ENCODE results near the gene EPN3.

EPN3 gene

GRCh38 chr17:50573866-50574611, 41.5 kb downstream of the EPN3 start:
- Histone ChIP-seq H3K4me1 (ENCODE audit: insufficient read depth, low read length) (peaks cover 6% of the 10 kb centered on the region; the same call in 1 of the 2 replicates), H3K9ac (ENCODE audit: low read depth, low read length) (no peak overlapping the region), H3K27me3 (ENCODE audit: insufficient read depth, low read length) (no peaks in the 10 kb centered on the region), H3K36me3 (ENCODE audit: insufficient read depth, low read length) (no peaks in the 10 kb centered on the region), H3K4me3 (ENCODE audit: low read length) (no peak overlapping the region), H3K27ac (ENCODE audit: low read depth, low read length) (no peak overlapping the region), H3K9me3 (ENCODE audit: insufficient read depth, low read depth, low read length) (no peaks in the 10 kb centered on the region)
- 90% methylated on average over 12 of the region's 12 CpGs for WGBS

- Histone ChIP-seq H3K9ac (ENCODE audit: low read depth, low read length) (no peak overlapping the region), H3K27ac (ENCODE audit: low read depth, low read length) (no peak overlapping the region), H3K9me3 (ENCODE audit: insufficient read depth, low read depth, low read length) (no peaks in the 10 kb centered on the region), H3K36me3 (ENCODE audit: insufficient read depth, low read length) (no peaks in the 10 kb centered on the region), H3K27me3 (ENCODE audit: insufficient read depth, low read length) (no peaks in the 10 kb centered on the region), H3K4me1 (ENCODE audit: insufficient read depth, low read length) (no peaks in the 10 kb centered on the region), H3K4me3 (ENCODE audit: low read length) (no peak overlapping the region)
- 90% methylated on average over 33 of the region's 33 CpGs for WGBS
Measured at GRCh38 chr17:50575581-50576210, 43.2 kb downstream of the EPN3 start.

- Histone ChIP-seq H3K27ac (ENCODE audit: low read depth, low read length) (no peak overlapping the region), H3K36me3 (ENCODE audit: insufficient read depth, low read length) (no peaks in the 10 kb centered on the region), H3K4me1 (ENCODE audit: insufficient read depth, low read length) (no peaks in the 10 kb centered on the region), H3K4me3 (ENCODE audit: low read length) (no peak overlapping the region), H3K27me3 (ENCODE audit: insufficient read depth, low read length) (no peaks in the 10 kb centered on the region; the same call in 1 of the 2 replicates), H3K9me3 (ENCODE audit: insufficient read depth, low read depth, low read length) (no peaks in the 10 kb centered on the region), H3K9ac (ENCODE audit: low read depth, low read length) (no peak overlapping the region)
- WGBS = 93% methylated on average over 13 of the region's 13 CpGs
Measured at GRCh38 chr17:50576864-50577263, 44.3 kb downstream of the EPN3 start.

GRCh38 chr17:50577451-50577954, 45.0 kb downstream of the EPN3 start:
- Histone ChIP-seq H3K27me3 (ENCODE audit: insufficient read depth, low read length) (no peaks in the 10 kb centered on the region; the same call in 1 of the 2 replicates), H3K4me1 (ENCODE audit: insufficient read depth, low read length) (no peaks in the 10 kb centered on the region), H3K9ac (ENCODE audit: low read depth, low read length) (no peak overlapping the region), H3K27ac (ENCODE audit: low read depth, low read length) (no peak overlapping the region), H3K36me3 (ENCODE audit: insufficient read depth, low read length) (no peaks in the 10 kb centered on the region), H3K4me3 (ENCODE audit: low read length) (no peak overlapping the region), H3K9me3 (ENCODE audit: insufficient read depth, low read depth, low read length) (no peaks in the 10 kb centered on the region)
- 93% methylated on average over 13 of the region's 13 CpGs for WGBS

GRCh38 chr17:50578173-50578572, 45.6 kb downstream of the EPN3 start:
- H3K4me1 ChIP-seq (ENCODE audit: insufficient read depth, low read length) = no peaks in the 10 kb centered on the region
- H3K27me3 ChIP-seq (ENCODE audit: insufficient read depth, low read length) = no peaks in the 10 kb centered on the region; the same call in 1 of the 2 replicates
- 92% methylated on average over 16 of the region's 16 CpGs for WGBS
- H3K27ac ChIP-seq (ENCODE audit: low read depth, low read length) = no peak overlapping the region
- no peak overlapping the region for H3K9ac ChIP-seq (ENCODE audit: low read depth, low read length)
- no peak overlapping the region for H3K4me3 ChIP-seq (ENCODE audit: low read length)
- H3K36me3 ChIP-seq (ENCODE audit: insufficient read depth, low read length) = no peaks in the 10 kb centered on the region
- no peaks in the 10 kb centered on the region for H3K9me3 ChIP-seq (ENCODE audit: insufficient read depth, low read depth, low read length)

- WGBS = 89% methylated on average over 7 of the region's 7 CpGs
- Histone ChIP-seq H3K36me3 (ENCODE audit: insufficient read depth, low read length) (no peaks in the 10 kb centered on the region), H3K27me3 (ENCODE audit: insufficient read depth, low read length) (no peaks in the 10 kb centered on the region; the same call in 1 of the 2 replicates), H3K4me1 (ENCODE audit: insufficient read depth, low read length) (peaks cover 5% of the 10 kb centered on the region; the same call in 1 of the 2 replicates), H3K4me3 (ENCODE audit: low read length) (no peak overlapping the region), H3K9ac (ENCODE audit: low read depth, low read length) (no peak overlapping the region), H3K9me3 (ENCODE audit: insufficient read depth, low read depth, low read length) (no peaks in the 10 kb centered on the region), H3K27ac (ENCODE audit: low read depth, low read length) (no peak overlapping the region)
Measured at GRCh38 chr17:50579399-50579798, 46.9 kb downstream of the EPN3 start.

- Histone ChIP-seq H3K27ac (ENCODE audit: low read depth, low read length) (no peak overlapping the region), H3K4me1 (ENCODE audit: insufficient read depth, low read length) (peaks cover 5% of the 10 kb centered on the region; the same call in 1 of the 2 replicates), H3K9ac (ENCODE audit: low read depth, low read length) (no peak overlapping the region), H3K27me3 (ENCODE audit: insufficient read depth, low read length) (no peaks in the 10 kb centered on the region; the same call in 1 of the 2 replicates), H3K9me3 (ENCODE audit: insufficient read depth, low read depth, low read length) (no peaks in the 10 kb centered on the region), H3K4me3 (ENCODE audit: low read length) (no peak overlapping the region), H3K36me3 (ENCODE audit: insufficient read depth, low read length) (no peaks in the 10 kb centered on the region)
- 89% methylated on average over 9 of the region's 9 CpGs for WGBS
Measured at GRCh38 chr17:50580646-50581045, 48.1 kb downstream of the EPN3 start.

- WGBS = 93% methylated on average over 11 of the region's 12 CpGs
- H3K27me3 ChIP-seq (ENCODE audit: insufficient read depth, low read length) = no peaks in the 10 kb centered on the region; the same call in 1 of the 2 replicates
Measured at GRCh38 chr17:50581316-50581715, 48.8 kb downstream of the EPN3 start.

GRCh38 chr17:50582741-50583140, 50.2 kb downstream of the EPN3 start:
- no peaks in the 10 kb centered on the region for H3K9me3 ChIP-seq (ENCODE audit: insufficient read depth, low read depth, low read length)
- no peaks in the 10 kb centered on the region; the same call in 1 of the 2 replicates for H3K27me3 ChIP-seq (ENCODE audit: insufficient read depth, low read length)
- no peaks in the 10 kb centered on the region for H3K36me3 ChIP-seq (ENCODE audit: insufficient read depth, low read length)
- no peak overlapping the region for H3K9ac ChIP-seq (ENCODE audit: low read depth, low read length)
- 87% methylated on average over 2 of the region's 2 CpGs for WGBS
- no peak overlapping the region for H3K4me3 ChIP-seq (ENCODE audit: low read length)
- H3K4me1 ChIP-seq (ENCODE audit: insufficient read depth, low read length) = peaks cover 9% of the 10 kb centered on the region; the same call in 1 of the 2 replicates
- no peak overlapping the region for H3K27ac ChIP-seq (ENCODE audit: low read depth, low read length)

More at GRCh38 chr17:50581316-50581715, 48.8 kb downstream of the EPN3 start:
- H3K4me1 ChIP-seq (ENCODE audit: insufficient read depth, low read length) = peaks cover 8% of the 10 kb centered on the region; the same call in 1 of the 2 replicates
- H3K9me3 ChIP-seq (ENCODE audit: insufficient read depth, low read depth, low read length) = no peaks in the 10 kb centered on the region
- H3K9ac ChIP-seq (ENCODE audit: low read depth, low read length) = no peak overlapping the region
- no peak overlapping the region for H3K4me3 ChIP-seq (ENCODE audit: low read length)
- H3K27ac ChIP-seq (ENCODE audit: low read depth, low read length) = no peak overlapping the region
- H3K36me3 ChIP-seq (ENCODE audit: insufficient read depth, low read length) = no peaks in the 10 kb centered on the region

- no peak overlapping the region for H3K9ac ChIP-seq (ENCODE audit: low read depth, low read length)
- no peaks in the 10 kb centered on the region for H3K36me3 ChIP-seq (ENCODE audit: insufficient read depth, low read length)
- peaks cover 9% of the 10 kb centered on the region; the same call in 1 of the 2 replicates for H3K4me1 ChIP-seq (ENCODE audit: insufficient read depth, low read length)
- WGBS = 76% methylated on average over 7 of the region's 7 CpGs
- no peak overlapping the region for H3K4me3 ChIP-seq (ENCODE audit: low read length)
- no peaks in the 10 kb centered on the region; the same call in 1 of the 2 replicates for H3K27me3 ChIP-seq (ENCODE audit: insufficient read depth, low read length)
- no peaks in the 10 kb centered on the region for H3K9me3 ChIP-seq (ENCODE audit: insufficient read depth, low read depth, low read length)
- no peak overlapping the region for H3K27ac ChIP-seq (ENCODE audit: low read depth, low read length)
Measured at GRCh38 chr17:50583641-50584040, 51.1 kb downstream of the EPN3 start.

GRCh38 chr17:50584116-50584515, 51.6 kb downstream of the EPN3 start:
- H3K4me3 ChIP-seq (ENCODE audit: low read length) = no peak overlapping the region
- peaks cover 9% of the 10 kb centered on the region; the same call in 1 of the 2 replicates for H3K4me1 ChIP-seq (ENCODE audit: insufficient read depth, low read length)
- no peak overlapping the region for H3K9ac ChIP-seq (ENCODE audit: low read depth, low read length)
- no peaks in the 10 kb centered on the region for H3K36me3 ChIP-seq (ENCODE audit: insufficient read depth, low read length)
- 76% methylated on average over 4 of the region's 4 CpGs for WGBS
- no peaks in the 10 kb centered on the region; the same call in 1 of the 2 replicates for H3K27me3 ChIP-seq (ENCODE audit: insufficient read depth, low read length)
- H3K9me3 ChIP-seq (ENCODE audit: insufficient read depth, low read depth, low read length) = no peaks in the 10 kb centered on the region
- H3K27ac ChIP-seq (ENCODE audit: low read depth, low read length) = no peak overlapping the region
